GM12878 (cell line): ENCODE results near the gene TCTN1. TPM values are rescaled to one million over a fixed set of nuclear protein-coding genes. Genes with fewer than 3 reads are reported as not detected.

ENCODE experiments used
- ATAC-seq: fragments of 200-7000 bp; cut with Tn5 transposase; 3 replicates; pipeline ENCODE4 v1.9.1; 2020; ENCODE audit warnings: mild to moderate bottlenecking, moderate library complexity
- BruUV-seq: library from RNA; stranded (reverse); fragments of 400-500 nt; replicated peaks from 2 replicates; lab custom pipeline; 2021; lab: Mats Ljungman, UMichigan
- CTCF ChIA-PET: fragments of 300-600 bp; sonication (Branson Sonifier 250); formaldehyde crosslinking; extraction: SDS; loops from one replicate; lab custom pipeline; 2021; ENCODE audit warnings: inconsistent platforms; lab: Yijun Ruan, JAX
- POLR2A ChIA-PET: fragments of 350-600 bp; formaldehyde crosslinking; extraction: SDS; loops from one replicate; lab custom pipeline; 2021; ENCODE audit warnings: inconsistent platforms; lab: Charles Lee
- RAD21 ChIA-PET: fragments of 300-600 bp; sonication (Branson Sonifier 250); formaldehyde crosslinking; loops from one replicate; lab custom pipeline; 2023; ENCODE audit warnings: antibody characterized with exemption; ENCODE audit not compliant: unreplicated experiment; lab: Charles Lee
- SMC1A ChIA-PET: fragments of 300-600 bp; sonication (Branson Sonifier 250); formaldehyde crosslinking; loops from one replicate; lab custom pipeline; 2023; ENCODE audit not compliant: unreplicated experiment, uncharacterized antibody; lab: Charles Lee
- DNase-seq: peaks from one replicate; pipeline ENCODE4 v3.0.0-alpha.2; 2011; ENCODE audit warnings: low read depth, low spot score
- FAIRE-seq: peaks from 3 replicates; lab custom pipeline; 2011; peaks lifted over from hg19 to GRCh38; lab: Jason Lieb, UNC
- H2AFZ ChIP-seq: 2 replicates; pipeline ENCODE4 v1.6.0; 2011; ENCODE audit warnings: low read depth, low read length, control low read depth; ENCODE audit not compliant: control insufficient read depth
- H3K27ac ChIP-seq: 2 replicates; pipeline ENCODE4 v1.5.1; 2011; ENCODE audit warnings: control low read depth; ENCODE audit not compliant: control insufficient read depth, insufficient read depth
- H3K27me3 ChIP-seq, 2 experiments: replicated peaks in 1 of 2; 2 replicates each; pipeline versions ENCODE4 v1.6.0 to v1.6.1; 2011; ENCODE audit warnings: low read length in 1 of 2; ENCODE audit not compliant: control insufficient read depth in 2 of 2, insufficient read depth in 2 of 2
- H3K36me3 ChIP-seq, 2 experiments: 2 replicates each; pipeline ENCODE4 v1.5.1; 2011; ENCODE audit warnings: low read length in 1 of 2; ENCODE audit not compliant: control insufficient read depth in 2 of 2, insufficient read depth in 2 of 2
- H3K4me1 ChIP-seq: 2 replicates; pipeline ENCODE4 v1.6.1; 2011; ENCODE audit warnings: mild to moderate bottlenecking, low read length, moderate library complexity, mixed read lengths; ENCODE audit not compliant: control insufficient read depth, insufficient read depth
- H3K4me2 ChIP-seq: 2 replicates; pipeline ENCODE4 v1.6.0; 2011; ENCODE audit warnings: control low read depth; ENCODE audit not compliant: control insufficient read depth, insufficient read depth
- H3K4me3 ChIP-seq: fragments of 200-600 bp; sonication (generic); 2 replicates; pipeline ENCODE4 v1.5.1; 2016
- H3K79me2 ChIP-seq: 2 replicates; pipeline ENCODE4 v1.6.0; 2011; ENCODE audit warnings: low read length; ENCODE audit not compliant: control insufficient read depth, insufficient read depth
- H3K9ac ChIP-seq: 2 replicates; pipeline ENCODE4 v1.8.0; 2011; ENCODE audit warnings: low read length, control low read depth, mixed read lengths; ENCODE audit not compliant: control insufficient read depth, insufficient read depth
- H3K9me3 ChIP-seq: replicated peaks from 3 replicates; pipeline ENCODE4 v1.5.1; 2011; ENCODE audit warnings: mild to moderate bottlenecking, low read length; ENCODE audit not compliant: control insufficient read depth, insufficient read depth
- H4K20me1 ChIP-seq: 2 replicates; pipeline ENCODE4 v1.6.0; 2011; ENCODE audit not compliant: control insufficient read depth, insufficient read depth
- E4F1 ChIP-seq: fragments of 450-650 bp; IDR thresholded peaks from 2 replicates; pipeline ENCODE4 v1.6.1; 2018; ENCODE audit warnings: borderline replicate concordance, mild to moderate bottlenecking; ENCODE audit not compliant: partially characterized antibody
- HDAC2 ChIP-seq: fragments of 200-600 bp; sonication (generic); IDR thresholded peaks from 2 replicates; pipeline ENCODE4 v1.6.1; 2017
- MEF2A ChIP-seq: IDR thresholded peaks from 2 replicates; pipeline ENCODE4 v1.6.1; 2011; ENCODE audit warnings: low read depth, mild to moderate bottlenecking, low read length, moderate library complexity; ENCODE audit not compliant: insufficient read depth
- NR2C2 ChIP-seq: IDR thresholded peaks from 2 replicates; pipeline ENCODE4 v1.6.1; 2011; ENCODE audit warnings: borderline replicate concordance, low read depth; ENCODE audit not compliant: control insufficient read depth, insufficient read length
- NR2F1 ChIP-seq: fragments of 450-650 bp; conservative IDR thresholded peaks from 2 replicates; pipeline ENCODE4 v1.6.1; 2017; ENCODE audit warnings: mild to moderate bottlenecking
- RB1 ChIP-seq: fragments of 450-650 bp; formaldehyde crosslinking; IDR thresholded peaks from 2 replicates; pipeline ENCODE4 v1.6.1; 2017; ENCODE audit warnings: mild to moderate bottlenecking, borderline replicate concordance
- RELB ChIP-seq: fragments of 450-650 bp; IDR thresholded peaks from 2 replicates; pipeline ENCODE4 v1.6.1; 2017; ENCODE audit warnings: low read depth, mild to moderate bottlenecking, moderate library complexity
- SUZ12 ChIP-seq: fragments of 200-600 bp; sonication (generic); IDR thresholded peaks from one replicate; pipeline ENCODE4 v1.6.1; 2018; ENCODE audit warnings: antibody characterized with exemption, mild to moderate bottlenecking; ENCODE audit not compliant: unreplicated experiment
- USF1 ChIP-seq: IDR thresholded peaks from 2 replicates; pipeline ENCODE4 v1.6.1; 2011; ENCODE audit warnings: borderline replicate concordance, low read depth, mild to moderate bottlenecking, moderate library complexity, mixed read lengths, low read length; ENCODE audit not compliant: insufficient read depth; ENCODE audit errors: extremely low read length
- ZNF622 ChIP-seq: fragments of 450-650 bp; IDR thresholded peaks from 2 replicates; pipeline ENCODE4 v1.6.1; 2017; ENCODE audit warnings: mild to moderate bottlenecking, inconsistent platforms
- ZNF687 ChIP-seq: fragments of 450-650 bp; IDR thresholded peaks from 2 replicates; pipeline ENCODE4 v1.6.1; 2017; ENCODE audit warnings: mild to moderate bottlenecking, moderate library complexity
- whole genome bisulfite sequencing: methylation state at CpG from one replicate; pipeline ENCODE4 v1.1.6; 2016; ENCODE audit warnings: low lambda C conversion rate; ENCODE audit not compliant: insufficient replicate concordance, insufficient coverage; ENCODE audit errors: missing lambda C conversion rate; 5-methylcytosine and 5-hydroxymethylcytosine counted together
- in situ Hi-C: fragments of 300-500 bp; cut with MboI; formaldehyde crosslinking; loops from 9 replicates; pipeline ENCODE4 v1.14.3; 2018; ENCODE audit warnings: mixed read lengths
- intact Hi-C: fragments of 100-400 bp; cut with micrococcal nuclease; formaldehyde crosslinking; loops from one replicate; pipeline ENCODE4 v1.14.2; 2022; ENCODE audit not compliant: unreplicated experiment
- polyA plus RNA-seq, 11 experiments: library from polyadenylated mRNA; depleted of rRNA in 4 of 11; unstranded in 6 of 11; stranded (reverse) in 5 of 11; fragments of >200 nt; fragmentation: Nextera tagmentation in 4 of 11; fragmentation: Illumina TruSeq in 1 of 11; extraction: Ambion mirVana in 4 of 11; extraction: Trizol in 1 of 11; gene quantifications; 1 replicate in 1 of 11; 2 replicates in 10 of 11; pipeline versions ENCODE4 v1.2.1 to v1.2.3, GENCODE V29; 2011 to 2016; ENCODE audit warnings: inconsistent platforms in 2 of 11, missing spikeins in 2 of 11, low read depth in 1 of 11
- total RNA-seq, 4 experiments: library from RNA; depleted of rRNA in 3 of 4; stranded (reverse); fragments of >200 nt in 3 of 4; fragmentation: Illumina TruSeq in 1 of 4; extraction: Trizol in 1 of 4; gene quantifications; 2 replicates each; pipeline versions ENCODE4 v1.2.1 to v1.2.3, GENCODE V29; 2013 to 2021

The TCTN1 gene
- total and polyA plus RNA-seq, 10 of the 15 experiments (the other 5 are each of a cell fraction or from before 2014, with no cell fraction given) = 8.8 to 23.5 (median 15.3) TPM

- ChIA-PET CTCF (interaction anchor here (1.0 to 17.0 kb wide), 12 partner anchors 8 to 142 kb away, joined by 3 to 462 read pairs (median 5); partner anchors contain the start of genes ARPC3, FAM216A, RAD9B and VPS29), RAD21 (interaction anchor here (0.7 to 3.2 kb wide), 12 partner anchors 8 to 160 kb away, joined by 3 to 14 read pairs (median 8); partner anchors contain the start of gene ARPC3), POLR2A (interaction anchor here (0.6 to 1.8 kb wide), 8 partner anchors 10 to 63 kb away, joined by 3 to 8 read pairs (median 4); no protein-coding TSS in a partner anchor), SMC1A (interaction anchor here (0.7 to 19.2 kb wide), 12 partner anchors 11 to 142 kb away, joined by 3 to 492 read pairs (median 5); partner anchors contain the start of genes ARPC3, FAM216A, GPN3 and RAD9B)
- Histone ChIP-seq H3K27ac (peak overlapping the region; percentile 85), H3K36me3 (no peaks in the 10 kb centered on the region), H3K4me3 (no peak overlapping the region), H4K20me1 (no peaks in the 10 kb centered on the region), H3K9me3 (no peaks in the 10 kb centered on the region), H3K27me3 (no peaks in the 10 kb centered on the region), H3K9ac (peak overlapping the region; percentile 28; the same call in 1 of the 2 replicates), H3K79me2 (no peaks in the 10 kb centered on the region), H3K4me2 (peak overlapping the region; percentile 76), H3K4me1 (peaks cover 14% of the 10 kb centered on the region), H2AFZ (peak overlapping the region; percentile 81)
- DNase-seq (no peak), FAIRE-seq (no peak), ATAC-seq (peak; percentile 31)
- BruUV-seq = TSS peak; percentile 96
- WGBS = 98% methylated on average over 7 of the region's 7 CpGs
- in situ Hi-C loops (no loop called here), intact Hi-C loops (no loop called here)
- TF ChIP-seq NR2C2 (no peak), RELB (no peak), NR2F1 (no peak), E4F1 (no peak), MEF2A (no peak), HDAC2 (no peak), SUZ12 (no peak), ZNF622 (no peak), RB1 (no peak), ZNF687 (no peak), USF1 (no peak)
These were observed 22.4 kb upstream of the TCTN1 start for GRCh38 chr12:110591451-110592051.
